Measurements from ENCODE around the gene CLSTN2.
A peak's percentile ranks its signal among the peaks of the same experiment; 100 is the strongest.

CLSTN2 gene

GRCh38 chr3:140114789-140115080 is 179.8 kb downstream of the CLSTN2 start:
- Histone ChIP-seq H3K27me3 (ENCODE audit: insufficient read depth, low read depth, severe bottlenecking) (no peaks in the 10 kb centered on the region), H3K4me3 (ENCODE audit: low read depth, low read length) (no peak overlapping the region), H3K27ac (no peak overlapping the region), H3K9me3 (ENCODE audit: severe bottlenecking) (no peaks in the 10 kb centered on the region), H3K36me3 (no peaks in the 10 kb centered on the region)
- TF ChIP-seq, protein P1, sequence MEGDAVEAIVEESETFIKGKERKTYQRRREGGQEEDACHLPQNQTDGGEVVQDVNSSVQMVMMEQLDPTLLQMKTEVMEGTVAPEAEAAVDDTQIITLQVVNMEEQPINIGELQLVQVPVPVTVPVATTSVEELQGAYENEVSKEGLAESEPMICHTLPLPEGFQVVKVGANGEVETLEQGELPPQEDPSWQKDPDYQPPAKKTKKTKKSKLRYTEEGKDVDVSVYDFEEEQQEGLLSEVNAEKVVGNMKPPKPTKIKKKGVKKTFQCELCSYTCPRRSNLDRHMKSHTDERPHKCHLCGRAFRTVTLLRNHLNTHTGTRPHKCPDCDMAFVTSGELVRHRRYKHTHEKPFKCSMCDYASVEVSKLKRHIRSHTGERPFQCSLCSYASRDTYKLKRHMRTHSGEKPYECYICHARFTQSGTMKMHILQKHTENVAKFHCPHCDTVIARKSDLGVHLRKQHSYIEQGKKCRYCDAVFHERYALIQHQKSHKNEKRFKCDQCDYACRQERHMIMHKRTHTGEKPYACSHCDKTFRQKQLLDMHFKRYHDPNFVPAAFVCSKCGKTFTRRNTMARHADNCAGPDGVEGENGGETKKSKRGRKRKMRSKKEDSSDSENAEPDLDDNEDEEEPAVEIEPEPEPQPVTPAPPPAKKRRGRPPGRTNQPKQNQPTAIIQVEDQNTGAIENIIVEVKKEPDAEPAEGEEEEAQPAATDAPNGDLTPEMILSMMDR (IDR thresholded peaks at IDR 0.05; ENCODE audit: low read depth, low read length): no peak
- no peak for DNase-seq

DNA sequence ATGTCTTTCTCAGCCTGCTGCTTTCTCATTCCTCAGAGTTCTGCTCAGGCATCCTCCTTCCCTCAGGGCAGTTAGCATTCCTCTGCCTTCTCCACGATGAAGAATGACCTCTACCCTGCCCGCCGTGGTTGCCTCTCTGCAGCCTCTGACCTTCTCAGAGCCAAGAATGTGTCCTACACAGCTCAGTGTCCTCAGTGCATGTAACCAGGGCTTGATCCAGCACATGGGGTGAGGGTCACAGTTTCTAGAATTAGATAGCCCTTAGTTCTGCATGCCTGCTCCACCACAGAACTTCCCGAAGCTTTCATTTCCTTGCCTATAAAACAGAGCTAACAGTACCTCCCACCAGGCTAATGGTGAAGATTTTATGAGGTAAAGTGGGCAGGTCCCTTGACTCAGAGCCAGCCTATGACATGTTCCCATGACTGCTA is 182.1 kb downstream of the CLSTN2 start:
- DNase-seq: no peak
- no peaks in the 10 kb centered on the region for H3K27me3 ChIP-seq (ENCODE audit: insufficient read depth, low read depth, severe bottlenecking)
- H3K9me3 ChIP-seq (ENCODE audit: severe bottlenecking): no peaks in the 10 kb centered on the region
- no peaks in the 10 kb centered on the region for H3K36me3 ChIP-seq
- no peak overlapping the region for H3K27ac ChIP-seq
- H3K4me3 ChIP-seq (ENCODE audit: low read depth, low read length): no peak overlapping the region
- TF ChIP-seq, protein P1 (IDR thresholded peaks at IDR 0.05; ENCODE audit: low read depth, low read length): no peak

DNA sequence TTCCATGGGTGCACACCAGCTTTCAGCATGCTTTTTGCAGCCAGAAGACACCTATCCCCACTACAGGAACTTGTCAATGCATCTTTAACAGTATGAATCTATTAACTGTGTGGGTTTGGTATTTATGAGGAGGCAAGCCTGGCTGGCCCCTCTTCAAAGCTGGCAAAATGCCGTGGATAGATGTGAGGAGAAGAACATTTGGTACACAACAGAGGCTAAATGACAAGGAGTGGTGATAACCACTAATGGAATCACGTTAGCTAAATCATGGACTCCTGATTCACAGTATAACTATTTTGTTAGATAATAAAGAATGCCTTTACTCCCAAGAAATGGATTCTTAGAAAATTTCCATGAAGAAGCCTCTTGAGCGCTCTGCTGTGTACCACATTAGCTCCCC is 187.2 kb downstream of the CLSTN2 start:
- H3K4me3 ChIP-seq (ENCODE audit: low read depth, low read length): no peak overlapping the region
- H3K36me3 ChIP-seq: no peaks in the 10 kb centered on the region
- no peak for DNase-seq
- H3K27ac ChIP-seq: no peak overlapping the region
- H3K9me3 ChIP-seq (ENCODE audit: severe bottlenecking): no peaks in the 10 kb centered on the region
- H3K27me3 ChIP-seq (ENCODE audit: insufficient read depth, low read depth, severe bottlenecking): no peaks in the 10 kb centered on the region
- TF ChIP-seq, protein P1 (IDR thresholded peaks at IDR 0.05; ENCODE audit: low read depth, low read length): no peak

DNA sequence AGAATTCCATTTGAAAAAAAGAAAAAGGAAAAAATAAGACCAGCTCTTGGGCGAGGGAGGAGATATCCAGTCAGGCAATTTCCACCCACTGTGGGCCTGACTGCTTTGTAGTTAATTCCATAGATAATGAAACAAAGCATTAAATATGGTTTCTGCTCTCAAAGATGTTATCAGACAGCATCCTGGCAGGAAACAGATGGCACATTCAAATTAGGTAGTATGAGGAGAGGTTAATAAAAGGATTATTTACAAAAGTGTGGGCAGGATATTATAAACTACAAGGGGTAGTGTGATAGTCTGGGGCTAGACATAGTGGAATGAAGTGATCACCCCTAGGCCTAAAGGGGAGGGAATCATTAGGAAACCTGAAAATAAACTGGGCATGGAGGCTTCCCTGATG is 193.2 kb downstream of the CLSTN2 start:
- H3K36me3 ChIP-seq: no peaks in the 10 kb centered on the region
- no peaks in the 10 kb centered on the region for H3K9me3 ChIP-seq (ENCODE audit: severe bottlenecking)
- no peak overlapping the region for H3K4me3 ChIP-seq (ENCODE audit: low read depth, low read length)
- H3K27ac ChIP-seq: no peak overlapping the region
- no peaks in the 10 kb centered on the region for H3K27me3 ChIP-seq (ENCODE audit: insufficient read depth, low read depth, severe bottlenecking)
- DNase-seq: no peak
- TF ChIP-seq, protein P1 (IDR thresholded peaks at IDR 0.05; ENCODE audit: low read depth, low read length): no peak

- no peak overlapping the region for H3K27ac ChIP-seq
- TF ChIP-seq, protein P1 (IDR thresholded peaks at IDR 0.05; ENCODE audit: low read depth, low read length): peak; percentile 78
- no peak overlapping the region for H3K4me3 ChIP-seq (ENCODE audit: low read depth, low read length)
- H3K36me3 ChIP-seq: no peaks in the 10 kb centered on the region
- no peaks in the 10 kb centered on the region for H3K27me3 ChIP-seq (ENCODE audit: insufficient read depth, low read depth, severe bottlenecking)
- DNase-seq: peak; percentile 88
- no peaks in the 10 kb centered on the region for H3K9me3 ChIP-seq (ENCODE audit: severe bottlenecking)
Observed at GRCh38 chr3:140128631-140129030, 193.6 kb downstream of the CLSTN2 start.

DNA sequence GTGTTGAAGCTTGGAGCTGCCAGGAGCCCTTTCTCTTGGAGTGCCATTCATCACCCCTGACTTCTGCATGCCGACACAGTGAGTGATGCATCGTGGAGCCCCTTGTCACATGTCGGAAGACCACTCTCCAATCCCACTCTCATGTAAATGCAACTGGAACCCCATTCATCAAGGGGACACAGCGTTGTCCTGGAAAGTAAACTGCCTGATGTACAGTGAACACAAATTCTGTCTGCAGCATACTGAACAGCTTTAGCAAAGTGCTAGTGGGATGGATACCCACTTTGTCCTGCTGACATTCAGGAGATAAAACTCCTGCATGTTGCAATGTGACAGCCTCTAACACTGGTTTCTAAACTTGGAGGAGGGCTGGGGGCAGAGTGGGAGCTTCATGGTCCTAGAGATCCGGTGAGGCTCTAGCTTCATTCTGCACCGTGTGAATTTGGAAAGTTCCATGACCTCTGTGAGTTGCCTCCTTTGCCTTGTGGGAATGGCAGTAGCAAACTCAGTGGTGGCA is 194.8 kb downstream of the CLSTN2 start:
- Histone ChIP-seq H3K27ac (no peak overlapping the region), H3K36me3 (no peaks in the 10 kb centered on the region), H3K27me3 (ENCODE audit: insufficient read depth, low read depth, severe bottlenecking) (no peaks in the 10 kb centered on the region), H3K9me3 (ENCODE audit: severe bottlenecking) (no peaks in the 10 kb centered on the region), H3K4me3 (ENCODE audit: low read depth, low read length) (no peak overlapping the region)
- DNase-seq: no peak
- TF ChIP-seq, protein P1 (IDR thresholded peaks at IDR 0.05; ENCODE audit: low read depth, low read length): no peak

Measured in WERI-Rb-1 (cell line).